GM23338 (cell line): Measurements from ENCODE around the gene PHACTR2. TPM values are rescaled to one million over a fixed set of nuclear protein-coding genes. Genes with fewer than 3 reads are reported as not detected.

Source experiments
- ATAC-seq: fragments of 200-7000 bp; cut with Tn5 transposase; 3 replicates; pipeline ENCODE4 v1.9.1; 2020
- DNase-seq: peaks from one replicate; pipeline ENCODE4 v3.0.0-alpha.2; 2015; ENCODE audit warnings: low spot score
- H2AFZ ChIP-seq: fragments of 200-600 bp; sonication (generic); 2 replicates; pipeline ENCODE4 v1.8.0; 2016; ENCODE audit warnings: antibody characterized with exemption, mild to moderate bottlenecking, moderate library complexity
- H3F3A ChIP-seq: fragments of 200-600 bp; sonication (generic); replicated peaks from 2 replicates; pipeline ENCODE4 v1.8.0; 2017; ENCODE audit warnings: antibody characterized with exemption, mixed run types, low read depth
- H3K27ac ChIP-seq: fragments of 200-600 bp; sonication (generic); 2 replicates; pipeline ENCODE4 v1.6.1; 2016; ENCODE audit warnings: low read depth
- H3K27me3 ChIP-seq: fragments of 200-600 bp; sonication (generic); 2 replicates; pipeline ENCODE4 v1.8.0; 2016; ENCODE audit warnings: mild to moderate bottlenecking, mixed run types, moderate library complexity; ENCODE audit not compliant: insufficient read depth
- H3K36me3 ChIP-seq: fragments of 200-600 bp; sonication (generic); 2 replicates; pipeline ENCODE4 v1.8.0; 2016; ENCODE audit warnings: mild to moderate bottlenecking; ENCODE audit not compliant: insufficient read depth
- H3K4me1 ChIP-seq: fragments of 200-600 bp; sonication (generic); 2 replicates; pipeline ENCODE4 v1.8.0; 2016; ENCODE audit warnings: mild to moderate bottlenecking, moderate library complexity; ENCODE audit not compliant: insufficient read depth
- H3K4me2 ChIP-seq: fragments of 200-600 bp; sonication (generic); 2 replicates; pipeline ENCODE4 v1.7.1; 2017; ENCODE audit warnings: mixed run types
- H3K4me3 ChIP-seq: fragments of 200-600 bp; sonication (generic); 2 replicates; pipeline ENCODE4 v1.6.1; 2016; ENCODE audit warnings: mixed run types
- H3K79me2 ChIP-seq: fragments of 200-600 bp; sonication (generic); replicated peaks from 2 replicates; pipeline ENCODE4 v1.8.0; 2017; ENCODE audit warnings: mild to moderate bottlenecking; ENCODE audit not compliant: insufficient read depth
- H3K9me2 ChIP-seq: fragments of 200-600 bp; sonication (generic); 2 replicates; pipeline ENCODE4 v1.8.0; 2017; ENCODE audit not compliant: insufficient read depth
- H4K20me1 ChIP-seq: fragments of 200-600 bp; sonication (generic); replicated peaks from 2 replicates; pipeline ENCODE4 v1.8.0; 2017; ENCODE audit warnings: mild to moderate bottlenecking; ENCODE audit not compliant: insufficient read depth
- H3K27ac Mint-ChIP-seq: 2 replicates; pipeline ENCODE4 v1.8.0; 2020; ENCODE audit warnings: inconsistent platforms, mild to moderate bottlenecking, moderate library complexity, mixed read lengths
- H3K27me3 Mint-ChIP-seq: 3 replicates; pipeline ENCODE4 v1.8.0; 2022; ENCODE audit warnings: low read depth, mild to moderate bottlenecking, moderate library complexity, mixed read lengths, inconsistent platforms; ENCODE audit not compliant: insufficient read depth, poor library complexity
- H3K36me3 Mint-ChIP-seq: 3 replicates; pipeline ENCODE4 v1.8.0; 2021; ENCODE audit warnings: low read depth, mild to moderate bottlenecking, inconsistent platforms, moderate library complexity, mixed read lengths
- H3K4me1 Mint-ChIP-seq: 3 replicates; pipeline ENCODE4 v1.8.0; 2020; ENCODE audit warnings: mild to moderate bottlenecking, inconsistent platforms, mixed read lengths
- H3K4me3 Mint-ChIP-seq: 3 replicates; pipeline ENCODE4 v1.8.0; 2021; ENCODE audit warnings: moderate library complexity, mild to moderate bottlenecking, inconsistent platforms, mixed read lengths
- H3K9me3 Mint-ChIP-seq: 3 replicates; pipeline ENCODE4 v1.8.0; 2020; ENCODE audit warnings: moderate library complexity, mild to moderate bottlenecking, inconsistent platforms, mixed read lengths
- CREB1 ChIP-seq: fragments of 250-450 bp; sonication (Bioruptor Pico); IDR thresholded peaks from 2 replicates; pipeline ENCODE4 v1.5.0; 2020; ENCODE audit warnings: low read depth, mild to moderate bottlenecking, moderate library complexity
- EZH2phosphoT487 ChIP-seq: fragments of 200-600 bp; sonication (generic); IDR thresholded peaks from one replicate; pipeline ENCODE4 v1.8.1; 2018; ENCODE audit warnings: antibody characterized with exemption; ENCODE audit not compliant: unreplicated experiment
- REST ChIP-seq: IDR thresholded peaks from one replicate; pipeline ENCODE4 v1.6.1; 2018; ENCODE audit warnings: antibody characterized with exemption; ENCODE audit not compliant: unreplicated experiment
- STAT1 ChIP-seq: IDR thresholded peaks from one replicate; pipeline ENCODE4 v1.6.1; 2016; ENCODE audit warnings: antibody characterized with exemption; ENCODE audit not compliant: unreplicated experiment
- ZNF114 ChIP-seq: fragments of 250-450 bp; sonication (Bioruptor Pico); IDR thresholded peaks from 2 replicates; pipeline ENCODE4 v1.5.0; 2020; ENCODE audit warnings: mild to moderate bottlenecking, moderate library complexity
- ZNF462 ChIP-seq: fragments of 250-450 bp; sonication (Bioruptor Pico); IDR thresholded peaks from 2 replicates; pipeline ENCODE4 v1.5.0; 2020; ENCODE audit warnings: mild to moderate bottlenecking, moderate library complexity
- polyA plus RNA-seq: library from polyadenylated mRNA; unstranded; fragments of >200 nt; fragmentation: Nextera tagmentation; extraction: Ambion mirVana; gene quantifications from 2 replicates; pipeline ENCODE4 v1.2.1, GENCODE V29; 2016
- total RNA-seq: library from RNA; depleted of rRNA; stranded (reverse); fragments of >200 nt; shearing (Covaris generic); gene quantifications from 2 replicates; pipeline ENCODE4 v1.2.3, GENCODE V29; 2014

The PHACTR2 gene
- total and polyA plus RNA-seq, 2 experiments from 2014 or later: 67.7 to 105 TPM

- TF ChIP-seq ZNF462 (CRISPR knock-in tag): no peak
- TF ChIP-seq CREB1 (CRISPR knock-in tag): no peak
- TF ChIP-seq STAT1: no peak
- no peak for TF ChIP-seq EZH2phosphoT487
Measured at GRCh38 chr6:143822584-143823024, 144.8 kb downstream of the PHACTR2 start (continued).

- Histone ChIP-seq H3K79me2 (no peaks in the 10 kb centered on the region), H3K27ac (peak overlapping the region; percentile 68), H3K27me3 (no peaks in the 10 kb centered on the region), H3K4me2 (no peak overlapping the region), H2AFZ (no peak overlapping the region), H3K4me1 (peaks cover 18% of the 10 kb centered on the region), H3F3A (no peaks in the 10 kb centered on the region), H3K4me3 (no peak overlapping the region), H4K20me1 (no peaks in the 10 kb centered on the region; the same call in 1 of the 2 replicates), H3K9me2 (no peaks in the 10 kb centered on the region), H3K36me3 (no peaks in the 10 kb centered on the region)
- Mint-ChIP-seq H3K27ac (no peak overlapping the region; the same call in 1 of the 2 replicates), H3K36me3 (0 out of 3 replicates have a peak, but pooled peaks cover 3% of the 10 kb centered on the region), H3K4me1 (peaks cover 30% of the 10 kb centered on the region), H3K27me3 (peaks cover 5% of the 10 kb centered on the region), H3K9me3 (no peaks in the 10 kb centered on the region), H3K4me3 (no peak overlapping the region)
- DNase-seq: no peak
- no peak for ATAC-seq
- TF ChIP-seq REST: no peak
- TF ChIP-seq ZNF114 (CRISPR knock-in tag): no peak
- TF ChIP-seq ZNF462 (CRISPR knock-in tag): no peak
Measured at GRCh38 chr6:143823548-143823947, 145.8 kb downstream of the PHACTR2 start.
